B cell (primary cell): ENCODE results near the gene LEMD1.

Experiments used
- EZH2 ChIP-seq: IDR thresholded peaks from 2 replicates; pipeline ENCODE4 v1.6.1; 2012; ENCODE audit warnings: borderline replicate concordance, low read depth, mild to moderate bottlenecking, moderate library complexity, low read length; ENCODE audit not compliant: insufficient read depth, poor library complexity, severe bottlenecking
- TF ChIP-seq, protein P1 (sequence below): fragments of 200-600 bp; IDR thresholded peaks from one replicate; pipeline ENCODE4 v1.8.0; 2022; ENCODE audit warnings: antibody characterized with exemption, mild to moderate bottlenecking

DNA sequence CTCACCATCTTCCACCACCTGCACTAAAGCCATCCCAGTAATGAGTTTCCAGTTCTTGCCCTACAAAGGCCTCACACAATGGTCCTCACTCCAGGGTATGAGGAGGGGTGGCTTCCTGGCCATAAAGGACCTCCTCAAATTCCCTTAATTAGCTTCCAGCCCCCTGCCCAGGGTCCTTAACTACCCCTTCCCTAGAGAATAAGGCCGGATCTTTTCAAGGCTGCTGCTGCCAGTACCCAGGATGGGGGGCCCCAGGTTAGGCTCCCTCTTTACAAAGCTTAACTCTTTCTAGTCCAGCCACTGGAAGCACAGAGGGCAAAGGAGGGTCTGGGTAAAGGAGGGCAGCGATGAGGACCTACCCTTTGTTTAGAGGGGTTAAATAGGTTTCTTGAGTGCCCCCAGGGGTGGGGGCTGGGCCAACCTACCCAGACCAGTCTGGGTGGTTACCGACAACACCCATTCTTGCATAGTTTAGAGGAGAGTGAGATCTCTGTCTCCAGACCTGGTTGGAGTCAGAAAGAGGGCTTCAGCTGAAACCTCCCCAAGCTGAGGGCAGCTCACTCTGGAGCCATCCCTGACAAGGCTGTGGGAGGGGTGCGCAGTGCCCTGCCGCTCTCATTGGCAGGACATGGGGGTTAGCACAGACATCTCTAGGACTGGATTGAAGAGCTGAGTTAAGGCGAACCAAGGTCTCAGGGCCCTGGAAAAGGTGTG lies 26.8 kb upstream of the LEMD1 start:
- TF ChIP-seq, protein P1, sequence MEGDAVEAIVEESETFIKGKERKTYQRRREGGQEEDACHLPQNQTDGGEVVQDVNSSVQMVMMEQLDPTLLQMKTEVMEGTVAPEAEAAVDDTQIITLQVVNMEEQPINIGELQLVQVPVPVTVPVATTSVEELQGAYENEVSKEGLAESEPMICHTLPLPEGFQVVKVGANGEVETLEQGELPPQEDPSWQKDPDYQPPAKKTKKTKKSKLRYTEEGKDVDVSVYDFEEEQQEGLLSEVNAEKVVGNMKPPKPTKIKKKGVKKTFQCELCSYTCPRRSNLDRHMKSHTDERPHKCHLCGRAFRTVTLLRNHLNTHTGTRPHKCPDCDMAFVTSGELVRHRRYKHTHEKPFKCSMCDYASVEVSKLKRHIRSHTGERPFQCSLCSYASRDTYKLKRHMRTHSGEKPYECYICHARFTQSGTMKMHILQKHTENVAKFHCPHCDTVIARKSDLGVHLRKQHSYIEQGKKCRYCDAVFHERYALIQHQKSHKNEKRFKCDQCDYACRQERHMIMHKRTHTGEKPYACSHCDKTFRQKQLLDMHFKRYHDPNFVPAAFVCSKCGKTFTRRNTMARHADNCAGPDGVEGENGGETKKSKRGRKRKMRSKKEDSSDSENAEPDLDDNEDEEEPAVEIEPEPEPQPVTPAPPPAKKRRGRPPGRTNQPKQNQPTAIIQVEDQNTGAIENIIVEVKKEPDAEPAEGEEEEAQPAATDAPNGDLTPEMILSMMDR, result no peak
- no peak for TF ChIP-seq EZH2
